Pulmonary artery endothelial cell (primary cell): ENCODE measurements around the gene CAP2. TPM values are rescaled to one million over a fixed set of nuclear protein-coding genes. Genes with fewer than 3 reads are reported as not detected.
"Not testable (repeated sequence)": the region's sequence is repeated elsewhere in the genome, so short reads cannot be mapped to it uniquely, and the experiment has no call there.

Source experiments
- DNase-seq: peaks from one replicate; pipeline ENCODE4 v3.0.0-alpha.2; 2011; ENCODE audit warnings: low read depth, low spot score
- total RNA-seq: library from RNA; depleted of rRNA; stranded (reverse); fragments of >200 nt; gene quantifications from 2 replicates; pipeline ENCODE4 v1.2.3, GENCODE V29; 2014

CAP2 gene
- total RNA-seq, 1 donor from 2014 or later, result 4.3 TPM

DNA sequence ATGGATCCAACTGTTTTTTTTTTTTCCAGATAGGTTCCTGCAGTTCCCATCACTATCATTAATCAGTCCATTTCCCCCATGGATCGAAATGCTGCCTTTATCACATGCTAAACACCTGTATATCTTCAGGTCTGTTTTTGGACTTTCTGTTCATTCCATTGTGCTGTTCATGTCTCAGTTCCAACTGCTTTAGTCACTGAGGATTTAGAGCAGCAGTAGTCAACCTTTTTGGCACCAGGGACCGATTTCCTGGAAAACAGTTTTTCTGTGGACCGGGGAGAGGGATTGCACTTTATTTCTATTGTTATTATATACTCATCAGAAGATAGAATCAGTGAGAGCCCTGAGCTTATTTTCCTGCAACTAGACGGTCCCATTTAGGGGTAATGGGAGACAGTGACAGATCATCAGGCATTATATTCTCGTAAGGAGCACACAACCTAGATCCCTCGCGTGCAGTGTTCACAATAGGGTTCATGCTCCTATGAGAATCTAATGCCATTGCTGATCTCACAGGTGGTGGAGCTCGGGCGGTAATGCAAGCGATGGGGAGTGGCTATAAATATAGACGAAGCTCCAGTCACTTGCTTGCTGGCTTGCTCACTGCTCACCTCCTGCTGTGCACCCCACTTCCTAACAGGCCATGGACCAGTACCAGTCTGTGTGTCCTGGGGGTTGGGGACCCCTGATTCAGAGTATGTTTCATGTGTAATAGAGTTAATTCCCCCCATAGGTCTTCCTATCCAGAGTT is 46.0 kb downstream of the CAP2 start:
- DNase-seq, result no peak

GRCh38 chr6:17440811-17441210 is 47.4 kb downstream of the CAP2 start:
- not testable (repeated sequence) for DNase-seq

DNA sequence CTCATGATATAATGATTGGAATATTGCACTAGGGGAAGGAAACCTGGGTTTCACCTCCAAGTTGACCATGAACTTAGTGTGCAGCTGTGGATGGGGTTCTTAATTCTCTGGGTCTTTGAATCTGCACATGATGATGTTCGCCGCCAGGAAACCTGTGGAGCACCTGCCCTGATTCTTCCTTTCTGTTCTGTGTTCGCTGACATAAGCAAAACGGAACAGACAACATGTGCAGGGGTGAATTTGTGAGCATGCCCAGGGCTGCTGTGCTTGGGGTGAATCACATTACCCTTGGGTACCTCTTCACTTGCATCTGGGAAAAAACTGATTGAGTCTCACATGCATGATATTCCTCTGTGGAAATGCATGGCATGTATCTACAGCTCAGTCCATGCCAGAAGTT is 48.8 kb downstream of the CAP2 start:
- no peak for DNase-seq

GRCh38 chr6:17446713-17447112 is 53.3 kb downstream of the CAP2 start:
- no peak for DNase-seq

DNA sequence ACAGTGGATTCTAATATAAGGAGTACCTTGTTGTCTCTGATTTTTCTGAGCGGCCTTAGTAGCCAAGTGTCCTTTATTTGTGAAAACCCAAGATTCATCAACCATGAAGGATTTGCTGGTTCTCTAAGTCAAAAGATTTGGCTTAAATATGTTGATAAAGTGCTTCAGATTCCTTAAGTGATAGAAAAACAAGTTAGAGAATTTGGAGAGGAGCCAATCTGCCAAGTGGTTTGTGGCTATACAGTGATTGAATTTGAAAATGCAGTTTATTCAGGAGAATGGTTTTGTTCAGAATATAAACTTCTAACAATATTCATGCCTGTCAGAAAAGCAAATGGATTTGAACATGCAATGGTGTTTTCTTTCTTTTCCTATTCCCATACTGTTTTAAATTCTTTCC is 54.8 kb downstream of the CAP2 start:
- DNase-seq, result no peak

DNA sequence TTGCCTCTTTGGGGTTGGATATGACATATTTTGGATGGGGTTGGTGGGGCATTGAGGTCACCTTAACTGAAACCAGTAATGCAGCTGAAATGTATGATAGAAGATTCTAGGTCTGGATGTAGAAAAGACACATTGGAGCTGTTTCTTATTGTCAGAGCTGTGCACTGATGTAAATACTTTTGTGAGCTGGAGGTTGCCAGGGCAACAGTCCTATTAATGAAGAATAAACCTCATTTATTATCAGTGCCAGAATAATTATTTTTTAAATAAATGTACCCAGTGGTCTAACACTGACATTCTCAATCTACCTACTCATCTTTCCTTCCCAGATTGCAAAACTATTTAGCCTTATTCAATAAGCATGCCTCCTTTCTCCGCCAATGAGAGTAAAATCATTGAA is 57.0 kb downstream of the CAP2 start:
- DNase-seq, result no peak

GRCh38 chr6:17450832-17451231 is 57.4 kb downstream of the CAP2 start:
- no peak for DNase-seq

DNA sequence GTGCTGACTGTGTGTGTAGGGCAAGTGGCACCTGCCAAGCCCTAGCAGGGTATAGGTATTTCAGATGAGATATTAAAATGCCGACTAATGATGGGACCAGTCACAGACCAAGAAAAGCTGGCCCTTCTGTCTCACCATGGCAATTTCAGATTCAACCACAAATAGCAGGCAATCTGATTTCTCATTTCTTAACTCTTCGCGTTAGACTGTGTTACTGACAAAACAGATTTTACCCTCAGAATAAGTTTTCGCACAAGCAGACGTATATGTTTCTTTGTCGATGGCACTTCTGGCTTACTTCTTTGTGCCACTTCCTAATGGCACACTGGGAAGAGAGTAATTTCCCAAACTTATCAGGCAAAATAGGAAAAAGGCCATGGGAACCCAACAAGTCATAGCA is 58.7 kb downstream of the CAP2 start:
- no peak for DNase-seq

DNA sequence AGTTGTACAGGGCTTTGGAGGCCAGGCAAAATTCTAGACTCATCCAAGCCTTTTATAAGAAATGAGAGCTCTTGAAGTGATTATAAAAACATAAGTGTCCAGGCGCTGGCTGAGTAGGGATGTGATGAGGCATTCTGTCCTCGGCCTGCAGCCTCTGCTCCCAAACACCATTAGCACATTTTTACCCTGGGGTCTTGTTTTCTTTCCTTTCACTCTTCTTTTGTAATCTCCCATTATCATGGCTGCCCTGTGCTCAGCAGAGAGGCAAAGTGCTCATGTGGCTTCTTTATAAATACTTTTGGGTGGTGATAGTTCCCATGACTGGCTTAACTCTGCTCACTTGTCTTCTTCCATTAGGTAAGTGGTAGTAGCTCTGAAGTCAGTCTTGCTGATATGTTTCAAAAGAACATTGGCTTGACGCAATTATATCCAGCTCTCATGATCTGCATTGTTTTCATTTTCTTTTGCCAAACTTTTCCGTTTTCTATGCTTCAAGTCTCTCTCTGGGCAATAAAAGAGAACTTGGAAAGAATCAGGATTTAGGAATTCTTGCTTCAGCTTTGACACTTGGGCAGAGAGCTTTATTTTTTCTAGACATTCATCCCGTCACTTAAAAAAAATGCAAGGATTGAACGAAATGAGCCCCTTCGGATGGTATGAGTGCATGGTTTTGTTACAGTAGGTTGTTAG is 61.1 kb downstream of the CAP2 start:
- DNase-seq, result no peak

- DNase-seq, result no peak
Observed at GRCh38 chr6:17455919-17456318, 62.5 kb downstream of the CAP2 start.

GRCh38 chr6:17456711-17457110 is 63.3 kb downstream of the CAP2 start:
- no peak for DNase-seq

- no peak for DNase-seq
Observed at GRCh38 chr6:17457405-17457804, 64.0 kb downstream of the CAP2 start.

GRCh38 chr6:17457956-17458355 is 64.6 kb downstream of the CAP2 start:
- no peak for DNase-seq

DNA sequence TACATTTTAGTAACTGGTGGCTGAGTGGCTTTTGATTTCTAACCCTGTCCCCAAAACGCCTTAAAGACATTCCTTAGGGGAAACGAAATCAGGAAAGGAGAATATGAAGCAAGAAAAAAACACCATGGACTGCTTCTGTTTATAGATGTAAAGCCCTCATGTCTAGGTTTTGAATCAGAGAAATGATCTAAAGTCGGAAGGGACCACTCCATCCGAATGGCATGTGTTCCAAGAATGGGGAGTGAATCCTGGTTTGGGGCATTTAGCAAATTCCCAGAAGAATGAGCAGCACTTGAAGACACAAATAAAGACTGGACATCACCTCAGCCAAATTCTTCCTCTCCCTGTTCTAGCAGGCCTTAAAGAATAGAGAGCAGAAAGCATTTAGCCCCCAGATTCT is 65.6 kb downstream of the CAP2 start:
- no peak for DNase-seq

DNA sequence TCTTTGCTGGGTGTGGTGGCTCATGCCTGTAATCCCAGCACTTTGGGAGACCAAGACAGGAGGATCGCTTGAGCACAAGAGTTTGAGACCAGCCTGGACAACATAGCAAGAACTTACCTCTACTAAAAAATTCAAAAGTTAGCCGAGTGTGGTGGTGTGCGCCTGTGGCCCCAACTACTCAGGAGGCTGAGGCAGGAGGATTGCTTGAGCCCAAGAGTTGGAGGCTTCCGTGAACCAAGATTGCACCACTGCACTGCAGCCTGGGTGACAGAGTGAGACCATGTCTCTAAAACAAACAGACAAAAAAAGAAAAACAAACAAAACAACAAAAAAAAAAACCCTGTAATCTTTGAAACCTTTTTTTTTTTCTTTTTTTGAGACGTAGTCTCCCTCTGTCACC is 67.5 kb downstream of the CAP2 start:
- no peak for DNase-seq

DNA sequence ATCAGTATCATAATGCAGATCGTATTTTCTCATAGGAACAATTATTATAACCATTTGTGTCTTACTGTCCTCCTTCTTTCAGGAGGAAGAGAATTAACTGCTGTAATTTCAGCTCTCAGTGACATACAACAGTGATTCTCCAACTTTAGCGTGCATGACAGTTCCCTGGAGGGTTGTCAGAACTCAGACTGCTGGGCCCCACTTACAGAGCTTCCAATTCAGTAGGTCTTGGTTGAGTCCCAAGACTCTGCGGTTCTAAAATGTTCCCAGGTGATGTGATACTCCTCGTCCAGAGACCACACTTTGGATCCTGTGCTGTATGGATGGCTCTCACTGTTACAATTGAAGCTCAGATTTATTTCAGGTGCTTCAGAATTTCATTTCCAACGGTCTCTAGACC is 72.8 kb downstream of the CAP2 start:
- DNase-seq, result no peak

DNA sequence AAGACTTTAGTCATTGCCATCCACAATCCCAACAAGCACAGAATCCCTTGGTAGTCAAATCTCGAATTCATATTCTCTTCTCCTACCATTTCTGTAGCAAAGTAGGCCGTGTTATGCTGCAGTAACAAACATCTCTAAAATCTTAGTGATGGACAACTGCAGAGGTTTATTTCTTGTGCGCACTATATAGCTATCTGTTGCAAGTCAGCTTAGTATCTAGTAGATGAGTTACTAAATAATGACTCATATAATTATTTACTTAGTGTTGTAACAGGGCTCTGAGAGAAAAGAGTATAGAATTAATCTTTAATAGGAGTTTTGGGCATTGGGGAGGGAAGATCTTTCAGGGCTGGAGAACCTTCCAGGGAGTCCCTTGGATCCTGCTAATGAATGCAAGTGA is 73.3 kb downstream of the CAP2 start:
- DNase-seq, result no peak

DNA sequence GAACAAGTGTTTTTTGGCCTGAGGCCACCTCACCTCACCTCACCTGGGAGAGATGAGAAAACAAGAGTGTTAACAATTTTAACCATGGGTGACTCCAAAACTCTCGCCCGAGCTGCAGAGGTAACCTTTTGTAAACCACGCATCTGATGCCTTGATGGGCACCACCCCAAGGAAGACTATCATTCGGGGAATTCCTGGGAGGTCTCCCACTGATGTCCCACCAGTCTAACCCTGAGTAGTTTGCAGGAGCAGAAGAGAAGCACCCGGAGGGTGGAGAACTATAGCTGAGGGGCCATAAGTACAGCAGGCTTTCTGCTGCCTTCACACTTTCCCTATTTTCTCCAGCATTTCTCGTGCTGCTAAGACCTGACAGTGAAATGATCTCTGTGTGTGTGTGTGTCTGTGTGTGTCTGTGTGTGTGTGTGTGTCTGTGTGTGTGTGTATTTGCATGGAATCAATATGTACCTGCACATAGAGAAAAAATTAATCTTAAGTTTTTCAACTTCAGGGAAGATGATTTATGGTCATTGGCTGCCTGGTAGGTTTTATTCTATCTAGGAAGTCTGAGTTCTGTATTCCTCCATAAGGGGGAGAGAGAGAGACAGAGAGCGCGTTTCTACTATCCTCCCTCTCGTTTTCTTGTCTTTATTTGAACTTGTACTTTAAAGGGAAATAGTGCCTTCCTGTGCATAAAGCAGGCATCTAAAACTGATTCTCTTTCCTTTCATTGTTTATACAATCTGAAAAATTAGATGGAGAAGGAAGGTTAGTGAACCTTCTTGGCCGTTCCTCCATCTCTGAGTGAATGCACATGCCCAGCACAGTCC is 75.8 kb downstream of the CAP2 start:
- DNase-seq, result peak; percentile 67

DNA sequence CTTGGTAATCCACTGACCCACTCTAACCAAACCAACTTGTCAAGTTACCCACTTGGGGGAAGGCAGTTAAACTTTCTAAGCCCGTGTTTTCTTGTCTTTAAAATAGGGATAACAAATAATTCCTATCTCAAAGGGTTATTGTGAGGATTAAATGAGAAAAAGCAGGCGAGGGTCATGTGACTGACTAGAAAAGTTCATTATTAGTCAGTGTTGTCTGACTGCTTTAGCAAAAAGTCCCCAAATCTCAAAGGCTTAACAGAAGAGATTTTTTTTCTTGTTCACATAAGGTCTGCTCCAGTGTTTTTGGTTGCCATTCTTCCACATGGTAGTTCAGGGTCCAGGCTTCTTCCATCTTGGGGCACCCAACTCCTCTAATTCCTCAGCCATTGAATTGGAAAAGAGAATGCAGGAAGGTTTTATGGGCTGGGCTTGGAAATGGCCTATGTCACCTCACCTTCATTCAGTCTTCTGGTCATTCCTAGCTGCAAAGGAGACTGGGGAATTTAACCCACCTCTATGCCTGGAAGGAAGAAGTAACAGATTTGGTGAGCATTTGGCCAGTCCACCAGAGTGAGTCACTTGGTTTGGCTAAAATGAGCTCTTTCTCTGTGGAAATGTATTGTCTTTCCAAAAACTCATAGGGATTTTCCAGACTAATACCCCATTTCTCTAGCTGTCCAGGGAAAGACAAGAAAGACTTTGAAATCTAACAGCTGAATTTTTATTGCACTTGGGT is 77.0 kb downstream of the CAP2 start:
- DNase-seq, result no peak

DNA sequence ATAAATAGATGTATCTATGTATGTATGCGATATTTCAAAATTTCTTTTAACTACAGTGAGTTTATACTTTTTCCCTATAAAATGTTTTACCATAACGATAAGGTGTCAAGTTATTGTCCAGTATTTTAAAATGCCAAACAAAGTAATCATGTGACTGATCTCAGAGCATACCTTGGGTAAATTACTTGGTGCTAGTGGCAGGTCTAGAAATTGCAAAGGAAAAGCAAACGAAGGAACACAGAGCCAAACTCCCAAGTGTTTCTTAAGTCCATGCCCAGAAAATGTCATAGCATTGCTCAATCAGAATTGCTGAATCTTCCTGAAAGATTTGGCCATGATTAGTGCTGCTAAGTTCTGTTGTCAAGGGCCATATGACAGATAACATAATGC is 77.5 kb downstream of the CAP2 start:
- DNase-seq, result no peak

DNA sequence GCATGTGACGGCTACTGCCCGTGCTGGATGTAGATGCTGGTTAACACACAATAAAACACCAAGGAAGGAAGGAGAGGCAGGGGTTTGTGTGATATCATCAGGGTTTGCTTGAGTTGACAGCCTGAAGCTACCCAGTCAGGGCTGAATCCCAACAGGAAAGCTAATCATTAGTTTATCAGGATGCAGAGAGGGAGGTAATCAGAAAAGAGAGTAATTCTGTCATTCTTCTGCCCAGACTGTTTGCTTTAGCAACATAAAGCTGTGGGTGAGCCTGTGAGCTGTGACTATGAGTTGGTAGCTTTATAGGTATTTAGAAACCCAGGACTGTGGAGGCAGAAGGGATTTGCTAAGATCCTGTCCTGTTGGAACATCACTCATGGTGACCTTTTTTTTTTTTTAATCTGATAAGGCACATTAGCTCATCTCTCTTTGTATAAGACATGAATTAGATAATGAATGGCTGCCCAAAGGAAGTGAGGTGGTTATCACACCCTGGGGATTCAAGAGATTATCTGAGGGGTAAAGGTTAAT is 79.3 kb downstream of the CAP2 start:
- DNase-seq, result no peak
